C4-2B (cell line): ENCODE measurements around the gene KCNJ4.

Source experiments
- H3K27ac ChIP-seq: fragments of 450-650 bp; 2 replicates; pipeline ENCODE4 v1.5.1; 2017
- CTCF ChIP-seq: fragments of 450-650 bp; conservative IDR thresholded peaks from 2 replicates; pipeline ENCODE4 v1.5.1; 2017; ENCODE audit warnings: mild to moderate bottlenecking
- ZFX ChIP-seq: fragments of 450-650 bp; IDR thresholded peaks from 2 replicates; pipeline ENCODE4 v1.6.1; 2017

KCNJ4 gene

GRCh38 chr22:38435965-38436364 is 19.0 kb downstream of the KCNJ4 start:
- TF ChIP-seq CTCF (no peak), ZFX (no peak)
- no peak overlapping the region for H3K27ac ChIP-seq

- H3K27ac ChIP-seq = no peak overlapping the region
- TF ChIP-seq CTCF (no peak), ZFX (no peak)
These were observed 20.0 kb downstream of the KCNJ4 start for GRCh38 chr22:38435010-38435409.

- TF ChIP-seq ZFX (no peak), CTCF (no peak)
- H3K27ac ChIP-seq = no peak overlapping the region
These were observed 21.1 kb downstream of the KCNJ4 start for GRCh38 chr22:38433871-38434270.

GRCh38 chr22:38432264-38432663 is 22.7 kb downstream of the KCNJ4 start:
- TF ChIP-seq ZFX = no peak
- TF ChIP-seq CTCF = no peak
- H3K27ac ChIP-seq = no peak overlapping the region

GRCh38 chr22:38431266-38432010 is 23.6 kb downstream of the KCNJ4 start:
- TF ChIP-seq CTCF (no peak), ZFX (no peak)
- no peak overlapping the region for H3K27ac ChIP-seq

GRCh38 chr22:38429499-38430068 is 25.4 kb downstream of the KCNJ4 start:
- TF ChIP-seq CTCF = no peak
- TF ChIP-seq ZFX = no peak
- H3K27ac ChIP-seq = no peak overlapping the region

- no peak overlapping the region for H3K27ac ChIP-seq
- no peak for TF ChIP-seq CTCF
- no peak for TF ChIP-seq ZFX
These were observed 26.3 kb downstream of the KCNJ4 start for GRCh38 chr22:38428714-38429113.
